ENCODE data around the gene COMTD1. TPM values are rescaled to one million over a fixed set of nuclear protein-coding genes. Genes with fewer than 3 reads are reported as not detected.
"Not testable (repeated sequence)": the region's sequence is repeated elsewhere in the genome, so short reads cannot be mapped to it uniquely, and the experiment has no call there.

COMTD1 gene
- total and polyA plus RNA-seq, 4 donors, result 4.6 to 64.1 (median 29.4) TPM

DNA sequence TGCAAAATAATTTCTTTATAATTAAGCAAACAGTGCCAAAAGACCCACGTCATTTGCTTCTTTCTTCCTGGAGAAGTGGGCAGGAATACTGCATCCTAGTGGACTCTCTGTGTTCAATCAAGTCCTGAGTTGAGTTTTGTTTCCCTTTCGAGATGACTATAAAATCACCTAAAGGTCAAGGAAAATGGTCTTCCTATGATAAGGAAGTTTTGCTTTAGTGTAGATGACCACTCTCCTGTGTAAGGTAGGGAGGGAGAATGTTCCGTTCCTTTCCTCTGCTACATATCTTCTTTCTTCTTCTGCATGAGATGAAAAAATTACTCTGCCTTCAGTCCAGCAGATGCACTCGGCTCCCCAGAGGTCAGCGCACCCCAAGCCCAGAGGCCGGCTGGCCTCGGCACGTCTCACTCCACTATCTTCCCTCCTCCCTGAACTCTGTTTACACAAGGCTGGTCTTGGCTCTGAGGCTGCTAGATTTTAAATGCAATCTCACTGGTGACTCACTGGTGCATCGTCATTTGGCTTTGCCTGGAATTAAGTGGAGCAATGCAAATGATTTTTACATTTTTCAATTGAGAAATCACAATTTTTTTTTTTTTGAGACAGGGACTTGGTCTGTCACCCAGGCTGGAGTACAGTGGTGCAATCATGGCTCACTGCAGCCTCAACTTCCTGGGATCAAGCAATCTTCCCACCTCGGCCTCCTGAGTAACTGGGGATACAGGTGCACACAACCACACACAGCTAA lies 43.8 kb downstream of the COMTD1 start:
- peak overlapping the region in 1 of 2 donors; percentile 11 for H3K9ac ChIP-seq (ENCODE audit: insufficient read depth in 1 of 2, low read length in 2 of 2)
- DNase-seq, result peak; percentile 54 to 78 (median 70)

DNA sequence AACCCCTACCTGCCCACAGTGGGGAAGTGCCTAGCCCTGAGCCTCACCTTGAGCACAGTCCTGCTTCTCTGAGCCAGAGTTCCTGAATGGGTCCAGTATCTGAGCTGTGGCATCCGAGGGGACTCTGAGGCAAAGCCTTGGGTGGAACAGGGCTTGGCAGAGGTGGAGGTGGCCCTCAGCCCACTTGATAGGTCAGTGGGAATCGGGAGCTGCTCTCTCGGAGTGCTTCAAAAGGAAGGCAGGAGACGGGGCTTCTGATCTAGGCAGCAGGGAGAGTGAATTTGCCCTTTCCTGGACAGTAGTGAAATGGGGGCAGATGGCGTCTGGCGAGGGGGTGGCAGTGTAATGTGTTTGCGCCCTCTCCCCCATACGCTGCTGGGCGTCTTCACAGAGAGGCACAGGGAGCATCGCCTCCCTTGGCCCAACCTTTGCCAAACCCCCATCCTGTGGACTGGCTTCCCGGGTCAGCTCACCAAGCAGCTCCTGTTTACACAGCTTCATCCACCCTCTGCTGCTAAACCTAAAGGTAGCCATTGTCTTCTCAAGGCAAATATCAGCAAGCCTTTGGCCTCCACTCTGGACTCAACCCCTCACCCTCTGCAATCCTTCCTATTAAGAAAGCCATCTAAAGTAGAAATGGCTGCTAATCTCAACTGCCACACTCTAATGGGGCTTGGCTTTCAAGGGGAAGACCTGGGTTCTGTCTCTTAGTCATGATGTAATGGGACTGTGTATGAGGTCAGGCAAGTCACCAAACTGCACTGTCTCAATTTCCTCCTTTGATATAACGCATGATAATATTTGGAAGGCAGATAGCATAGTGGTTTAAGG lies 46.3 kb downstream of the COMTD1 start:
- WGBS, 2 donors, result 93 to 96% methylated on average over 12 of the region's 12 CpGs
- DNase-seq, result no peak
- H3K9ac ChIP-seq (ENCODE audit: insufficient read depth in 1 of 2, low read length in 2 of 2), result no peak overlapping the region
- TF ChIP-seq, protein P1, sequence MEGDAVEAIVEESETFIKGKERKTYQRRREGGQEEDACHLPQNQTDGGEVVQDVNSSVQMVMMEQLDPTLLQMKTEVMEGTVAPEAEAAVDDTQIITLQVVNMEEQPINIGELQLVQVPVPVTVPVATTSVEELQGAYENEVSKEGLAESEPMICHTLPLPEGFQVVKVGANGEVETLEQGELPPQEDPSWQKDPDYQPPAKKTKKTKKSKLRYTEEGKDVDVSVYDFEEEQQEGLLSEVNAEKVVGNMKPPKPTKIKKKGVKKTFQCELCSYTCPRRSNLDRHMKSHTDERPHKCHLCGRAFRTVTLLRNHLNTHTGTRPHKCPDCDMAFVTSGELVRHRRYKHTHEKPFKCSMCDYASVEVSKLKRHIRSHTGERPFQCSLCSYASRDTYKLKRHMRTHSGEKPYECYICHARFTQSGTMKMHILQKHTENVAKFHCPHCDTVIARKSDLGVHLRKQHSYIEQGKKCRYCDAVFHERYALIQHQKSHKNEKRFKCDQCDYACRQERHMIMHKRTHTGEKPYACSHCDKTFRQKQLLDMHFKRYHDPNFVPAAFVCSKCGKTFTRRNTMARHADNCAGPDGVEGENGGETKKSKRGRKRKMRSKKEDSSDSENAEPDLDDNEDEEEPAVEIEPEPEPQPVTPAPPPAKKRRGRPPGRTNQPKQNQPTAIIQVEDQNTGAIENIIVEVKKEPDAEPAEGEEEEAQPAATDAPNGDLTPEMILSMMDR (IDR thresholded peaks at IDR 0.05; ENCODE audit: control extremely low read depth, extremely low read depth), result no peak
- H3K9me3 ChIP-seq (ENCODE audit: control insufficient read depth in 4 of 4, insufficient read depth in 3 of 4, low read length in 3 of 4), result no peaks in the 10 kb centered on the region
- no peak overlapping the region for H3K4me3 ChIP-seq
- H3K27ac ChIP-seq (ENCODE audit: low read depth in 1 of 2, low read length in 1 of 2), result no peak overlapping the region
- no peaks in the 10 kb centered on the region for H3K36me3 ChIP-seq (ENCODE audit: control insufficient read depth in 4 of 4, insufficient read depth in 4 of 4, low read length in 4 of 4)
- peaks cover 3 to 10% (median 5%) of the 10 kb centered on the region in 5 donors for H3K4me1 ChIP-seq (ENCODE audit: control insufficient read depth in 5 of 5, insufficient read depth in 5 of 5, low read length in 5 of 5)
- peaks cover 0 to 5% (median 0%) of the 10 kb centered on the region in 3 donors for H3K27me3 ChIP-seq (ENCODE audit: control insufficient read depth in 3 of 3, insufficient read depth in 3 of 3, low read length in 2 of 3)
- ATAC-seq (ENCODE audit: insufficient read depth, low FRiP score), result no peak

More for the DNA sequence above, 43.8 kb downstream of the COMTD1 start:
- H3K27ac ChIP-seq (ENCODE audit: low read depth in 1 of 2, low read length in 1 of 2), result peak overlapping the region in 1 of 2 donors; percentile 10
- H3K4me3 ChIP-seq, result no peak overlapping the region
- H3K9me3 ChIP-seq (ENCODE audit: control insufficient read depth in 4 of 4, insufficient read depth in 3 of 4, low read length in 3 of 4), result no peaks in the 10 kb centered on the region
- WGBS, 2 donors, result 53 to 61% methylated on average over 10 of the region's 10 CpGs
- TF ChIP-seq, protein P1 (IDR thresholded peaks at IDR 0.05; ENCODE audit: control extremely low read depth, extremely low read depth), result no peak
- no peaks in the 10 kb centered on the region for H3K36me3 ChIP-seq (ENCODE audit: control insufficient read depth in 4 of 4, insufficient read depth in 4 of 4, low read length in 4 of 4)
- peaks cover 0 to 6% (median 5%) of the 10 kb centered on the region in 5 donors for H3K4me1 ChIP-seq (ENCODE audit: control insufficient read depth in 5 of 5, insufficient read depth in 5 of 5, low read length in 5 of 5)
- peaks cover 0 to 5% (median 0%) of the 10 kb centered on the region in 3 donors for H3K27me3 ChIP-seq (ENCODE audit: control insufficient read depth in 3 of 3, insufficient read depth in 3 of 3, low read length in 2 of 3)
- ATAC-seq (ENCODE audit: insufficient read depth, low FRiP score), result peak; percentile 67

DNA sequence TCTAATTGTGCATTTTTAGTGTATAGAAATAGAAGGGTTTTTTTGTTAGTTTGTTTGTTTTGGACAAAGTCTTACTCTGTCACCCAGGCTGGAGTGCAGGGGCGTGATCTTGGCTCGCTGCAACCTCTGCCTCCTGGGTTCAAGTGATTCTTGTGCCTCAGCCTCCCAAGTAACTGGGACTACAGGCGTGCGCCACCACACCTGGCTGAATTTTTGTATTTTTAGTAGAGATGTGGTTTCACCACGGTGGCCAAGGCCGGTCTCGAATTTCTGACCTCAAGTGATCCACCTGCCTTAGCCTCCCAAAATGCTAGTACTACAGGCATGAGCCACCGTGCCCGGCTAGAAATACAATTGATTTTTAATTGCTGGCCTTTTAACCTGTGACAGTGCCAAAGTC lies 47.2 kb downstream of the COMTD1 start:
- not testable (repeated sequence) for H3K27ac ChIP-seq (ENCODE audit: low read depth in 1 of 2, low read length in 1 of 2); H3K4me1 ChIP-seq (ENCODE audit: control insufficient read depth in 5 of 5, insufficient read depth in 5 of 5, low read length in 5 of 5); H3K4me3 ChIP-seq; H3K9ac ChIP-seq (ENCODE audit: insufficient read depth in 1 of 2, low read length in 2 of 2); H3K36me3 ChIP-seq (ENCODE audit: control insufficient read depth in 4 of 4, insufficient read depth in 4 of 4, low read length in 4 of 4); ATAC-seq (ENCODE audit: insufficient read depth, low FRiP score); DNase-seq; H3K9me3 ChIP-seq (ENCODE audit: control insufficient read depth in 4 of 4, insufficient read depth in 3 of 4, low read length in 3 of 4); H3K27me3 ChIP-seq (ENCODE audit: control insufficient read depth in 3 of 3, insufficient read depth in 3 of 3, low read length in 2 of 3)
- 95 to 98% methylated on average over 9 of the region's 9 CpGs for WGBS, 2 donors

DNA sequence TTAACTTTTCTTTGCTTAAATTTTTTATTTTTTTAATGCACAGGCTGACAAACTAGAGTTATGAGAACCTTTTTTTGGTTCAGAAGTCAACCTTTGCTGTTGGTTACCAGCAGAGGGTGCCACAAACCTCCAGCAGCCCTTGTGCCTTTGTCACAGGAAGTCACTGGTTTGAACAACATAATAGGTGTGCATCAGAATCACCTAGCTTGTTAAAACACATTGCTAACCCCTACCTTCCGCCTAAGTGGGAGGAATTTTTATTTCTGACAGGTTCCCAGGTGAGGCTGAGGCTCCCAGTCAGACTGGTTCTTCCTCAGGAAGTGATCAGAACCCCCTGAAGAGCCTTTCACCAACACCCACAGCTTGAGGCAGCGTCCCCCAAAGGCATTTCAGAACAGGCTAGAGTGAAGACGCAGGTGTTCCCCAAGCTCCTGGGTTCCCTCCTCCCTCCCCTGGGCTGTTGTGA lies 47.8 kb downstream of the COMTD1 start:
- H3K4me1 ChIP-seq (ENCODE audit: control insufficient read depth in 5 of 5, insufficient read depth in 5 of 5, low read length in 5 of 5), result peaks cover 3 to 10% (median 4%) of the 10 kb centered on the region in 5 donors
- H3K9ac ChIP-seq (ENCODE audit: insufficient read depth in 1 of 2, low read length in 2 of 2), result no peak overlapping the region
- no peak overlapping the region for H3K27ac ChIP-seq (ENCODE audit: low read depth in 1 of 2, low read length in 1 of 2)
- H3K9me3 ChIP-seq (ENCODE audit: control insufficient read depth in 4 of 4, insufficient read depth in 3 of 4, low read length in 3 of 4), result no peaks in the 10 kb centered on the region
- WGBS, 2 donors, result 86 to 93% methylated on average over 3 of the region's 3 CpGs
- ATAC-seq (ENCODE audit: insufficient read depth, low FRiP score), result peak; percentile 53
- DNase-seq, result peak; percentile 33 to 65 (median 43)
- TF ChIP-seq, protein P1 (IDR thresholded peaks at IDR 0.05; ENCODE audit: control extremely low read depth, extremely low read depth), result peak; percentile 47
- no peak overlapping the region for H3K4me3 ChIP-seq
- peaks cover 0 to 5% (median 0%) of the 10 kb centered on the region in 3 donors for H3K27me3 ChIP-seq (ENCODE audit: control insufficient read depth in 3 of 3, insufficient read depth in 3 of 3, low read length in 2 of 3)
- no peaks in the 10 kb centered on the region for H3K36me3 ChIP-seq (ENCODE audit: control insufficient read depth in 4 of 4, insufficient read depth in 4 of 4, low read length in 4 of 4)
